WTC11 (cell line): ENCODE data around the gene CRYBG3. TPM values are rescaled to one million over a fixed set of nuclear protein-coding genes. Genes with fewer than 3 reads are reported as not detected.

Experiments
- ATAC-seq: fragments of 200-7000 bp; cut with Tn5 transposase; 2 replicates; pipeline ENCODE4 v1.10.0; 2021; ENCODE audit warnings: mild to moderate bottlenecking, moderate library complexity
- CTCF ChIA-PET: fragments of 300-600 bp; sonication (Branson Sonifier 250); formaldehyde crosslinking; loops from one replicate; lab custom pipeline; 2021; ENCODE audit warnings: antibody characterized with exemption; lab: Charles Lee
- POLR2A ChIA-PET: fragments of 350-600 bp; sonication (Branson Sonifier 250); formaldehyde crosslinking; loops from one replicate; lab custom pipeline; 2021; ENCODE audit warnings: antibody characterized with exemption; lab: Charles Lee
- DNase-seq: peaks from one replicate; pipeline ENCODE4 v3.0.0; 2021; ENCODE audit warnings: low spot score
- H3K27ac Mint-ChIP-seq: 2 replicates; pipeline ENCODE4 v1.8.0; 2021; ENCODE audit warnings: mixed read lengths
- H3K27me3 Mint-ChIP-seq: 2 replicates; pipeline ENCODE4 v1.8.0; 2021; ENCODE audit warnings: low read depth, mild to moderate bottlenecking, moderate library complexity, mixed read lengths
- H3K36me3 Mint-ChIP-seq: 2 replicates; pipeline ENCODE4 v1.8.0; 2021; ENCODE audit warnings: mixed read lengths
- H3K4me1 Mint-ChIP-seq: 2 replicates; pipeline ENCODE4 v1.8.0; 2022; ENCODE audit warnings: mixed read lengths
- H3K4me3 Mint-ChIP-seq: 2 replicates; pipeline ENCODE4 v1.8.0; 2021; ENCODE audit warnings: mild to moderate bottlenecking, moderate library complexity, mixed read lengths
- H3K9me3 Mint-ChIP-seq: 2 replicates; pipeline ENCODE4 v1.8.0; 2021; ENCODE audit warnings: mixed read lengths
- AR ChIP-seq: fragments of 250-450 bp; sonication (Bioruptor Pico); IDR thresholded peaks from 2 replicates; pipeline ENCODE4 v1.9.0; 2021; ENCODE audit warnings: mild to moderate bottlenecking
- ATF3 ChIP-seq: sonication (generic); formaldehyde crosslinking; conservative IDR thresholded peaks from 2 replicates; pipeline ENCODE4 v1.8.1; 2022; ENCODE audit warnings: mild to moderate bottlenecking, missing genetic modification reagents
- CTCF ChIP-seq: fragments of 200-600 bp; IDR thresholded peaks from 2 replicates; pipeline ENCODE4 v1.8.0; 2022; ENCODE audit warnings: antibody characterized with exemption
- ELF4 ChIP-seq: sonication (generic); formaldehyde crosslinking; IDR thresholded peaks from 2 replicates; pipeline ENCODE4 v1.8.1; 2022; ENCODE audit warnings: low read depth, mild to moderate bottlenecking, moderate library complexity, missing genetic modification reagents
- ERG ChIP-seq: fragments of 250-450 bp; sonication (Bioruptor Pico); IDR thresholded peaks from 2 replicates; pipeline ENCODE4 v1.8.0; 2021; ENCODE audit warnings: mild to moderate bottlenecking
- ESRRA ChIP-seq: sonication (generic); formaldehyde crosslinking; IDR thresholded peaks from 2 replicates; pipeline ENCODE4 v1.8.1; 2022; ENCODE audit warnings: mild to moderate bottlenecking, missing genetic modification reagents, borderline replicate concordance
- FOXP1 ChIP-seq: sonication (generic); formaldehyde crosslinking; IDR thresholded peaks from 2 replicates; pipeline ENCODE4 v1.8.0; 2022; ENCODE audit warnings: missing genetic modification reagents, mild to moderate bottlenecking, moderate library complexity, borderline replicate concordance
- GTF2I ChIP-seq: fragments of 250-450 bp; sonication (Bioruptor Pico); conservative IDR thresholded peaks from 2 replicates; pipeline ENCODE4 v1.4.0; 2021; ENCODE audit warnings: mild to moderate bottlenecking
- JAZF1 ChIP-seq: fragments of 250-450 bp; sonication (Bioruptor Pico); IDR thresholded peaks from 2 replicates; pipeline ENCODE4 v1.9.0; 2021; ENCODE audit warnings: moderate library complexity, mild to moderate bottlenecking, inconsistent platforms
- NFATC4 ChIP-seq: fragments of 250-450 bp; sonication (Bioruptor Pico); IDR thresholded peaks from 2 replicates; pipeline ENCODE4 v1.9.0; 2021; ENCODE audit warnings: mild to moderate bottlenecking
- NFYB ChIP-seq: sonication (generic); formaldehyde crosslinking; conservative IDR thresholded peaks from 2 replicates; pipeline ENCODE4 v1.8.0; 2022; ENCODE audit warnings: low read depth, missing genetic modification reagents
- NR3C1 ChIP-seq: sonication (generic); formaldehyde crosslinking; conservative IDR thresholded peaks from 2 replicates; pipeline ENCODE4 v1.8.1; 2023; ENCODE audit warnings: low read depth, mild to moderate bottlenecking, missing genetic modification reagents
- RORB ChIP-seq: fragments of 250-450 bp; sonication (Bioruptor Pico); IDR thresholded peaks from 2 replicates; pipeline ENCODE4 v1.9.0; 2021; ENCODE audit warnings: mild to moderate bottlenecking
- TEAD4 ChIP-seq: sonication (generic); formaldehyde crosslinking; IDR thresholded peaks from 2 replicates; pipeline ENCODE4 v1.8.0; 2022; ENCODE audit warnings: mild to moderate bottlenecking, missing genetic modification reagents
- ZNF232 ChIP-seq: sonication (generic); formaldehyde crosslinking; IDR thresholded peaks from 2 replicates; pipeline ENCODE4 v1.8.0; 2022; ENCODE audit warnings: mild to moderate bottlenecking, missing genetic modification reagents
- ZNF263 ChIP-seq: sonication (generic); formaldehyde crosslinking; IDR thresholded peaks from 2 replicates; pipeline ENCODE4 v1.8.1; 2022; ENCODE audit warnings: low read depth, mild to moderate bottlenecking, moderate library complexity, missing genetic modification reagents
- ZNF317 ChIP-seq: sonication (generic); formaldehyde crosslinking; IDR thresholded peaks from 2 replicates; pipeline ENCODE4 v1.8.1; 2023; ENCODE audit warnings: low read depth, mild to moderate bottlenecking, moderate library complexity, missing genetic modification reagents, borderline replicate concordance
- ZNF512 ChIP-seq: sonication (generic); formaldehyde crosslinking; IDR thresholded peaks from 2 replicates; pipeline ENCODE4 v1.8.1; 2022; ENCODE audit warnings: missing genetic modification reagents, borderline replicate concordance
- ZNF532 ChIP-seq: fragments of 250-450 bp; sonication (Bioruptor Pico); IDR thresholded peaks from 2 replicates; pipeline ENCODE4 v1.9.0; 2021; ENCODE audit warnings: mild to moderate bottlenecking, borderline replicate concordance
- ZSCAN18 ChIP-seq: fragments of 250-450 bp; sonication (Bioruptor Pico); IDR thresholded peaks from 2 replicates; pipeline ENCODE4 v2.1.2; 2022; ENCODE audit warnings: mild to moderate bottlenecking, moderate library complexity
- total RNA-seq: library from RNA; stranded (reverse); gene quantifications from 3 replicates; pipeline ENCODE4 v1.2.3, GENCODE V29; 2021

CRYBG3 gene
- total RNA-seq, 1 experiment from 2014 or later: 13.6 TPM

GRCh38 chr3:97860364-97860763 lies 38.6 kb downstream of the CRYBG3 start:
- no peaks in the 10 kb centered on the region for H3K36me3 Mint-ChIP-seq
- CTCF ChIA-PET: interaction anchor here (1.3 kb wide), 1 partner anchor 39 kb away, joined by 3 read pairs; the partner anchor contains the start of gene CRYBG3
- POLR2A ChIA-PET: no interaction called here

GRCh38 chr3:97862582-97862981 lies 40.8 kb downstream of the CRYBG3 start:
- ChIA-PET CTCF (no interaction called here), POLR2A (no interaction called here)
- ATAC-seq (no peak), DNase-seq (no peak)
- Mint-ChIP-seq H3K27ac (no peak overlapping the region), H3K4me1 (peaks cover 28% of the 10 kb centered on the region), H3K27me3 (no peaks in the 10 kb centered on the region), H3K4me3 (no peak overlapping the region), H3K36me3 (no peaks in the 10 kb centered on the region), H3K9me3 (no peaks in the 10 kb centered on the region)
- TF ChIP-seq AR: no peak
- TF ChIP-seq JAZF1 (CRISPR knock-in tag): no peak
- TF ChIP-seq NFATC4: no peak
- no peak for TF ChIP-seq ZNF512
- TF ChIP-seq ZNF232 (CRISPR knock-in tag): no peak
- TF ChIP-seq ZNF532 (CRISPR knock-in tag): no peak
- no peak for TF ChIP-seq ATF3 (CRISPR knock-in tag)
- TF ChIP-seq ZNF317 (CRISPR knock-in tag): no peak

More at GRCh38 chr3:97860364-97860763, 38.6 kb downstream of the CRYBG3 start:
- DNase-seq (no peak), ATAC-seq (peak; percentile 26; the same call in 1 of the 2 replicates)
- TF ChIP-seq ELF4 (CRISPR knock-in tag): no peak
- no peak for TF ChIP-seq NFYB (CRISPR knock-in tag)
- no peak for TF ChIP-seq ZNF232 (CRISPR knock-in tag)
- no peak for TF ChIP-seq GTF2I (CRISPR knock-in tag)
- no peak for TF ChIP-seq NR3C1 (CRISPR knock-in tag)
- TF ChIP-seq RORB (CRISPR knock-in tag): no peak
- no peak for TF ChIP-seq TEAD4 (CRISPR knock-in tag)
- TF ChIP-seq ERG (CRISPR knock-in tag): no peak
- no peak for TF ChIP-seq CTCF
- TF ChIP-seq ZNF263 (CRISPR knock-in tag): no peak
- TF ChIP-seq ESRRA (CRISPR knock-in tag): no peak
- TF ChIP-seq FOXP1 (CRISPR knock-in tag): no peak
- no peak for TF ChIP-seq ZSCAN18 (CRISPR knock-in tag)
- H3K4me3 Mint-ChIP-seq: no peak overlapping the region
- no peaks in the 10 kb centered on the region for H3K9me3 Mint-ChIP-seq
- no peak overlapping the region for H3K27ac Mint-ChIP-seq
- H3K27me3 Mint-ChIP-seq: no peaks in the 10 kb centered on the region
- H3K4me1 Mint-ChIP-seq: peaks cover 43% of the 10 kb centered on the region
